ENCODE measurements around the gene CCDC152.

CCDC152 gene

DNA sequence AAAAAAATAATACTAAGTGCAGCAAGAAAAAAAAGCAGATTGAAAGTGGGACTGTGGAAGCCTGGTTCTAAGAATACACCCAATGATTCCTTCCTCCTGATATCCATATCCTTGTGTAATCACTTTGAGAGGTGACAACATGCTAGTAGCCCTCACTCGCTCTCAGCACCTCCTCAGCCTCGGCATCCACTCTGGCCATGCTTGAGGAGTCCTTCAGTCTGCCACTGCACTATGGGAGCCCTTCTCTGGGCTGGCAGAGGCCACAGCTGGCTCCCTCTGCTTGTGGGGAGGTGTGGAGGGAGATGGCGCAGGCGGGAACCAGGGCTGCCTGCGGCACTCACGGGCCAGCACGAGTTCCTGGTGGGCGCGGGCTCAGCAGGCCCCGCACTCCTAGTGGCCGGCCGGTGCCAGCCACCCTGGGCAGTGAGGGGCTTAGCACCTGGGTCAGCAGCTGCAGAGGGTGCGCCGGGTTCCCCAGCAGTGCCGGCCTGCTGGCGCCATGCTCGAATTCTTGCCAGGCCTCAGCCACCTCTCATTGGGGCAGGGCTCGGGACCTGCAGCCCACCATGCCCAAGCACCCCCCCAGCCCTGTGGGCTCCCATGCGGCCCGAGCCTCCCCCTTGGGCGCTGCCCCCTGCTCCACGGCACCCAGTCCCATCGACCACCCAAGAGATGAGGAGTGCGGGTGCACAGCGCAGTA lies 79.6 kb downstream of the CCDC152 start:
- Histone ChIP-seq H3K4me1 (ENCODE audit: insufficient read depth, low read length, severe bottlenecking) (no peaks in the 10 kb centered on the region), H3K9ac (ENCODE audit: low read length) (no peak overlapping the region), H3K36me3 (ENCODE audit: insufficient read depth, low read length) (no peaks in the 10 kb centered on the region), H3K9me2 (ENCODE audit: low read depth, low read length) (no peaks in the 10 kb centered on the region), H4K20me1 (ENCODE audit: insufficient read depth, low read length) (no peaks in the 10 kb centered on the region), H3K4me3 (ENCODE audit: low read depth, low read length, poor library complexity, severe bottlenecking) (no peak overlapping the region), H3K9me3 (ENCODE audit: low read length) (no peaks in the 10 kb centered on the region), H3F3A (ENCODE audit: insufficient read depth, low read length) (no peaks in the 10 kb centered on the region), H3K27ac (ENCODE audit: low read depth, low read length, poor library complexity, severe bottlenecking) (no peak overlapping the region), H3K4me2 (ENCODE audit: low read length) (no peak overlapping the region), H3K79me2 (ENCODE audit: insufficient read depth, low read length) (no peaks in the 10 kb centered on the region), H2AFZ (ENCODE audit: low read length) (no peak overlapping the region), H3K27me3 (ENCODE audit: insufficient read depth, low read length) (no peaks in the 10 kb centered on the region)
- TF ChIP-seq EZH2 (IDR thresholded peaks at IDR 0.05; ENCODE audit: borderline replicate concordance, low read length) = no peak
- TF ChIP-seq, protein P1, sequence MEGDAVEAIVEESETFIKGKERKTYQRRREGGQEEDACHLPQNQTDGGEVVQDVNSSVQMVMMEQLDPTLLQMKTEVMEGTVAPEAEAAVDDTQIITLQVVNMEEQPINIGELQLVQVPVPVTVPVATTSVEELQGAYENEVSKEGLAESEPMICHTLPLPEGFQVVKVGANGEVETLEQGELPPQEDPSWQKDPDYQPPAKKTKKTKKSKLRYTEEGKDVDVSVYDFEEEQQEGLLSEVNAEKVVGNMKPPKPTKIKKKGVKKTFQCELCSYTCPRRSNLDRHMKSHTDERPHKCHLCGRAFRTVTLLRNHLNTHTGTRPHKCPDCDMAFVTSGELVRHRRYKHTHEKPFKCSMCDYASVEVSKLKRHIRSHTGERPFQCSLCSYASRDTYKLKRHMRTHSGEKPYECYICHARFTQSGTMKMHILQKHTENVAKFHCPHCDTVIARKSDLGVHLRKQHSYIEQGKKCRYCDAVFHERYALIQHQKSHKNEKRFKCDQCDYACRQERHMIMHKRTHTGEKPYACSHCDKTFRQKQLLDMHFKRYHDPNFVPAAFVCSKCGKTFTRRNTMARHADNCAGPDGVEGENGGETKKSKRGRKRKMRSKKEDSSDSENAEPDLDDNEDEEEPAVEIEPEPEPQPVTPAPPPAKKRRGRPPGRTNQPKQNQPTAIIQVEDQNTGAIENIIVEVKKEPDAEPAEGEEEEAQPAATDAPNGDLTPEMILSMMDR (IDR thresholded peaks at IDR 0.05; ENCODE audit: low read length) = no peak

DNA sequence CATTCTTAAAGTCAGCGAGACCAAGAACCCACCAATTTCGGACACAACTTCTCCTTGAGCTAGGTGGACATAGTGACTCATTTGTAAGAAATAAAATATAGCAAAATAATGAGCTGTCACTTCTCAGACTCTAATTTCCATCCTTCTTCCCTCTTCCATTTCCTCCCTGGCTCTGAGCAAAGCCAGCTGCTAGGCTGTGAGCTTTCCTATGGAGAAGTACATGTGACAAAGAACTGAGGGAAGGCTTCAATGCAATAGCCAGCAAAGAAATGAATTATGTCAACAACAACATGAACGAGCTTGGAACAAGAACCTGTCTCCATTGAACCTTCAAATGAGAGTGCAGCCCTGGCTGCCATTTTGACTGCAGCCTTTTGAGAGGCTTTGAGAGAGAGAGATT lies 81.0 kb downstream of the CCDC152 start:
- Histone ChIP-seq H3K79me2 (ENCODE audit: insufficient read depth, low read length) (no peaks in the 10 kb centered on the region), H3K9ac (ENCODE audit: low read length) (no peak overlapping the region), H3K27ac (ENCODE audit: low read depth, low read length, poor library complexity, severe bottlenecking) (no peak overlapping the region), H3K36me3 (ENCODE audit: insufficient read depth, low read length) (no peaks in the 10 kb centered on the region), H3K9me3 (ENCODE audit: low read length) (no peaks in the 10 kb centered on the region), H4K20me1 (ENCODE audit: insufficient read depth, low read length) (no peaks in the 10 kb centered on the region), H2AFZ (ENCODE audit: low read length) (no peak overlapping the region), H3K4me1 (ENCODE audit: insufficient read depth, low read length, severe bottlenecking) (no peaks in the 10 kb centered on the region), H3K27me3 (ENCODE audit: insufficient read depth, low read length) (no peaks in the 10 kb centered on the region), H3K4me3 (ENCODE audit: low read depth, low read length, poor library complexity, severe bottlenecking) (no peak overlapping the region), H3K4me2 (ENCODE audit: low read length) (no peak overlapping the region), H3K9me2 (ENCODE audit: low read depth, low read length) (no peaks in the 10 kb centered on the region), H3F3A (ENCODE audit: insufficient read depth, low read length) (no peaks in the 10 kb centered on the region)
- TF ChIP-seq, protein P1 (IDR thresholded peaks at IDR 0.05; ENCODE audit: low read length) = no peak
- no peak for TF ChIP-seq EZH2 (IDR thresholded peaks at IDR 0.05; ENCODE audit: borderline replicate concordance, low read length)

GRCh38 chr5:42839196-42839595 lies 82.6 kb downstream of the CCDC152 start:
- Histone ChIP-seq H3K79me2 (ENCODE audit: insufficient read depth, low read length) (no peaks in the 10 kb centered on the region), H3F3A (ENCODE audit: insufficient read depth, low read length) (no peaks in the 10 kb centered on the region), H2AFZ (ENCODE audit: low read length) (no peak overlapping the region), H3K4me1 (ENCODE audit: insufficient read depth, low read length, severe bottlenecking) (no peaks in the 10 kb centered on the region), H3K4me2 (ENCODE audit: low read length) (no peak overlapping the region), H3K27me3 (ENCODE audit: insufficient read depth, low read length) (no peaks in the 10 kb centered on the region), H3K9ac (ENCODE audit: low read length) (no peak overlapping the region), H3K9me3 (ENCODE audit: low read length) (no peaks in the 10 kb centered on the region), H3K27ac (ENCODE audit: low read depth, low read length, poor library complexity, severe bottlenecking) (no peak overlapping the region), H4K20me1 (ENCODE audit: insufficient read depth, low read length) (no peaks in the 10 kb centered on the region), H3K36me3 (ENCODE audit: insufficient read depth, low read length) (no peaks in the 10 kb centered on the region), H3K9me2 (ENCODE audit: low read depth, low read length) (no peaks in the 10 kb centered on the region), H3K4me3 (ENCODE audit: low read depth, low read length, poor library complexity, severe bottlenecking) (no peak overlapping the region)
- no peak for TF ChIP-seq EZH2 (IDR thresholded peaks at IDR 0.05; ENCODE audit: borderline replicate concordance, low read length)
- TF ChIP-seq, protein P1 (IDR thresholded peaks at IDR 0.05; ENCODE audit: low read length) = no peak
